Loucy (cell line): Measurements from ENCODE around the gene USP15.

Experiments used
- EZH2phosphoT487 ChIP-seq: fragments of 200-600 bp; IDR thresholded peaks from 2 replicates; pipeline ENCODE4 v1.6.1; 2018; ENCODE audit warnings: antibody characterized with exemption, mild to moderate bottlenecking, moderate library complexity, borderline replicate concordance
- TF ChIP-seq, protein P1 (sequence below): fragments of 200-600 bp; sonication (generic); conservative IDR thresholded peaks from 2 replicates; pipeline ENCODE4 v1.5.1; 2014; ENCODE audit warnings: mild to moderate bottlenecking, antibody characterized with exemption, low read length

DNA sequence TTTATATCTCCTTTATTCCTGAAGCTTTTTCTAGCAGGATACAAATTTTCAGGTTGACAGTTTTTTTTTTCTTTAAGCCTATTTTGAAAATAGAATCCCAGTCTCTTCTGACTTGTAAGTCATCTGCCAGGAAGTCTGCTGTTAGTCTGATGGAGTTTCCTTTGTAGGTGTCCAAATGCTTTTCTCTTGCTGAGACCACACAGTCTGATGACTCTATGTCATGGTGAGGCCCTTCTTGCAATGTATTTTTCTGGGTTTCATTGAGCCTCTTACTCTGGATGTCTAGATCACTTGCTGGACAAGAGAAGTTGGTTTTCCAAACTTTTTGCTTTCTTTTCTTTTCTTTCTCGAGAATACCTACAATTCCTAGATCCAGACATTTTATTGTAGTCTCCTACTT is 30.6 kb downstream of the USP15 start:
- TF ChIP-seq, protein P1, sequence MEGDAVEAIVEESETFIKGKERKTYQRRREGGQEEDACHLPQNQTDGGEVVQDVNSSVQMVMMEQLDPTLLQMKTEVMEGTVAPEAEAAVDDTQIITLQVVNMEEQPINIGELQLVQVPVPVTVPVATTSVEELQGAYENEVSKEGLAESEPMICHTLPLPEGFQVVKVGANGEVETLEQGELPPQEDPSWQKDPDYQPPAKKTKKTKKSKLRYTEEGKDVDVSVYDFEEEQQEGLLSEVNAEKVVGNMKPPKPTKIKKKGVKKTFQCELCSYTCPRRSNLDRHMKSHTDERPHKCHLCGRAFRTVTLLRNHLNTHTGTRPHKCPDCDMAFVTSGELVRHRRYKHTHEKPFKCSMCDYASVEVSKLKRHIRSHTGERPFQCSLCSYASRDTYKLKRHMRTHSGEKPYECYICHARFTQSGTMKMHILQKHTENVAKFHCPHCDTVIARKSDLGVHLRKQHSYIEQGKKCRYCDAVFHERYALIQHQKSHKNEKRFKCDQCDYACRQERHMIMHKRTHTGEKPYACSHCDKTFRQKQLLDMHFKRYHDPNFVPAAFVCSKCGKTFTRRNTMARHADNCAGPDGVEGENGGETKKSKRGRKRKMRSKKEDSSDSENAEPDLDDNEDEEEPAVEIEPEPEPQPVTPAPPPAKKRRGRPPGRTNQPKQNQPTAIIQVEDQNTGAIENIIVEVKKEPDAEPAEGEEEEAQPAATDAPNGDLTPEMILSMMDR: no peak
- TF ChIP-seq EZH2phosphoT487: no peak
